BJ (cell line): ENCODE data around the gene ZNF438. TPM values are rescaled to one million over a fixed set of nuclear protein-coding genes. Genes with fewer than 3 reads are reported as not detected.

Experiments used
- CTCF ChIA-PET: fragments of 350-600 bp; formaldehyde crosslinking; extraction: SDS; loops from one replicate; lab custom pipeline; 2021; ENCODE audit warnings: antibody characterized with exemption, inconsistent platforms; lab: Yijun Ruan, JAX
- POLR2A ChIA-PET: fragments of 300-600 bp; sonication (Branson Sonifier 250); formaldehyde crosslinking; extraction: SDS; loops from one replicate; lab custom pipeline; 2021; ENCODE audit warnings: antibody characterized with exemption; lab: Charles Lee
- DNase-seq: peaks from one replicate; pipeline ENCODE4 v3.0.0-alpha.2; 2011; ENCODE audit warnings: low read depth
- H3K27me3 ChIP-seq: 2 replicates; pipeline ENCODE4 v1.6.0; 2011; ENCODE audit warnings: low read length; ENCODE audit not compliant: control insufficient read depth, insufficient read depth
- H3K36me3 ChIP-seq: 2 replicates; pipeline ENCODE4 v1.5.1; 2011; ENCODE audit warnings: low read length; ENCODE audit not compliant: control insufficient read depth, insufficient read depth
- H3K4me3 ChIP-seq: 2 replicates; pipeline ENCODE4 v1.5.1; 2011; ENCODE audit warnings: low read depth, mild to moderate bottlenecking, control low read depth, low read length
- polyA plus RNA-seq: library from polyadenylated mRNA; depleted of rRNA; stranded (reverse); fragments of >200 nt; gene quantifications from 2 replicates; pipeline ENCODE4 v1.2.3, GENCODE V29; 2011
- TF ChIP-seq, protein P1 (sequence below): IDR thresholded peaks from 2 replicates; pipeline ENCODE4 v1.5.1; 2011; ENCODE audit warnings: low read depth, mild to moderate bottlenecking, control low read depth, inconsistent platforms, low read length, moderate library complexity; ENCODE audit not compliant: insufficient read depth

The ZNF438 gene
- polyA plus RNA-seq, 1 experiment = 3.7 TPM

DNA sequence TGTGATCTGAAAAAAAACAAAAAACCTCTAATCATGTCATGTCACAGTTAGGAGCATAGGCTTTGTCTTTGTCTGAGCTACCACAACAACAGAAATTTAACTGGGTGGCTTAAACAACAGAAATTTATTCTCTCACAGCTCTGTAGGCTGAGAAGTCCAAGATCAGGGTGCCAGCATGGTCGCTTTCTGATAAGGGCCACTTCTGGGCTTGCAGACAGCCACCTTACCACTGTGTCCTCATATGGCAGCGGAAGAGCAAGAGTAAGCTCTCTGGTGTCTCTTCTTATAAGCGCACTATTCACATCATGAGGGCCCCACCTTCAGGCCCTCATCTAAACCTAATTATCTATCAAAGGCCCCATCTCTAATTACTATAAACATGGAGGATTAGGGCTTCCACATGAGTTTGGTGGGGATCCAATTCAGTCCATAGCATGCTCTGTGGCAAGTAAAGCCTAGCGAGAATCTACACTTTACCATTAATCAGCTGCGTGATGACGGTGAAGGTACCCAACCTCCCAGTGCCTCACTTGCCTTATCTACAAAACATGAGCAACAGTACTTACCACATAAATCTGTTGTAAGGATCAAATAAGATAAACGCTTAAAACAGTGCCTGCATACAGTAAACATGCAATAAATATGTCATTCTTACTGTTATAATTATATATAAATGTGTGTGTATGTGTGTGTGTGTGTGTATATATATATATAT, 17.3 kb downstream of the ZNF438 start:
- POLR2A ChIA-PET = no interaction called here
- no peak for DNase-seq
- H3K4me3 ChIP-seq = no peak overlapping the region
- no peaks in the 10 kb centered on the region for H3K27me3 ChIP-seq
- TF ChIP-seq, protein P1, sequence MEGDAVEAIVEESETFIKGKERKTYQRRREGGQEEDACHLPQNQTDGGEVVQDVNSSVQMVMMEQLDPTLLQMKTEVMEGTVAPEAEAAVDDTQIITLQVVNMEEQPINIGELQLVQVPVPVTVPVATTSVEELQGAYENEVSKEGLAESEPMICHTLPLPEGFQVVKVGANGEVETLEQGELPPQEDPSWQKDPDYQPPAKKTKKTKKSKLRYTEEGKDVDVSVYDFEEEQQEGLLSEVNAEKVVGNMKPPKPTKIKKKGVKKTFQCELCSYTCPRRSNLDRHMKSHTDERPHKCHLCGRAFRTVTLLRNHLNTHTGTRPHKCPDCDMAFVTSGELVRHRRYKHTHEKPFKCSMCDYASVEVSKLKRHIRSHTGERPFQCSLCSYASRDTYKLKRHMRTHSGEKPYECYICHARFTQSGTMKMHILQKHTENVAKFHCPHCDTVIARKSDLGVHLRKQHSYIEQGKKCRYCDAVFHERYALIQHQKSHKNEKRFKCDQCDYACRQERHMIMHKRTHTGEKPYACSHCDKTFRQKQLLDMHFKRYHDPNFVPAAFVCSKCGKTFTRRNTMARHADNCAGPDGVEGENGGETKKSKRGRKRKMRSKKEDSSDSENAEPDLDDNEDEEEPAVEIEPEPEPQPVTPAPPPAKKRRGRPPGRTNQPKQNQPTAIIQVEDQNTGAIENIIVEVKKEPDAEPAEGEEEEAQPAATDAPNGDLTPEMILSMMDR = no peak
- H3K36me3 ChIP-seq = no peaks in the 10 kb centered on the region
- CTCF ChIA-PET = interaction anchor here (1.1 kb wide), 1 partner anchor 25 kb away, joined by 3 read pairs; no protein-coding TSS in a partner anchor

DNA sequence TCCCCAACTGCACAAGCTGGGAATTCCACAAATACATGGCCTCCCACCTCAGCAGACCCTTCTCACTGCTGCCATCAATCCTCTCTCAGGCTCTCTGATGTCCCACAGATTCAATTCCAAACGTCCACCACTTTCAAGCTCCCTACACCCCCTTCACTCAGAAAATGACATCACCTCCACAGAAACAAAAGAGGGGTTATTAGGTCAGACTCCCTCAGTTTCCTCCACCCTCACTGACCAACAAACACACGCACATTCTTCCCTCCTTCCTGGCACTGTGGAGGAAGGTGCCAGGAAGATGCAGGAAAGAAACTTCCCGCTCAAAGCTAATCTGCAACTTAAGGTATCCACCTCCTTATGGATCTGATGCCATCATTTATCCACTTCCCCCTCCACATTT, 18.3 kb downstream of the ZNF438 start:
- ChIA-PET CTCF (no interaction called here), POLR2A (no interaction called here)
- no peak for DNase-seq
- Histone ChIP-seq H3K27me3 (no peaks in the 10 kb centered on the region), H3K36me3 (no peaks in the 10 kb centered on the region), H3K4me3 (no peak overlapping the region)
- TF ChIP-seq, protein P1 = no peak

DNA sequence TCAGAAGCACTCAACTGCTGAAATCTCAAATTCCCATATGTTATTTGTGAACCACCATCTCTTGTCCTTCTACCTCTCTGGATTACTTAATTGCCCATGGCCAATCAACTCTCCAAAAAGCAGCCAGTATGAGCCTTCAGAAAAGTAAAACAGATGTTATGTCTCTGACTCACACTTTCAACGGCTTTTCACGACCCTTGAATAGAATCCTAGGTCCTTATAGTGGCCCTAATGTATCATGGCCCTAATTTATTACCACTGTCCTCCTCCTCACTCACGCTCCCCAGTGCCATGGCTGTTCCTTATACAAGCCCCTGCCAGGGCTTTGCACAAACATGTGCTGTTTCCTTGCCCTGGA, 20.0 kb downstream of the ZNF438 start:
- ChIA-PET POLR2A (no interaction called here), CTCF (no interaction called here)
- TF ChIP-seq, protein P1 = no peak
- no peak overlapping the region for H3K4me3 ChIP-seq
- H3K36me3 ChIP-seq = no peaks in the 10 kb centered on the region
- no peaks in the 10 kb centered on the region for H3K27me3 ChIP-seq
- DNase-seq = no peak

DNA sequence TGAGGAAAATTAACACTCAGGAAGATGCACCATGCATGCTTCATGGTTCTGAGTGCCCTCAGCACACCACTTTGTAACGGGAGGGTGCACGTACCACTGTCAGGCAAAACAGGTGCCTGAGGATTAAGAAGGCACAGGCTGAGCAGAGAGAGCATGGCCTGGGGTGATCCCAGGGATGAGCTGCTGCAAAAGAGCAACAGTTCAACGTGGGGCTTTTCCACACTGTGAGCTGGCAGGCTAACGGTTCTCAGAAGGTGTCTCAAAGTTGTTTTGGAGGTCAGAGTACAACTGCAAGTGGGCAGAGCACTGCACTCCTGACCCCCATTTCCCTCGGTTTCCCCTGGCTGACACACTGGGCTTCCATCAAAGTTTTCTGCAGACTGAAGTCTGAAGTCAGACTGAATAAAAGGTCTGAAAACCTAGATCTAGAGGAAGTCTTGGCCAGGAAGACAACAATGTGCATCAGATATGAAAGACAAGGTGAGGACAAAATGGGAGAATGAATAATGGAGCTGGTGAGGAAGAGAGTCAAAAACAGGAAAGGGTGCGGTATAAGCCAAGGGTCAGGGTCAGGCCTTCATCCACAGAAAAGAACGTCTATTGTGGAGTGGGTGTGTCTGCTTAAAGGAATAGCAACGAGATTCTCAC, 20.5 kb downstream of the ZNF438 start:
- ChIA-PET POLR2A (no interaction called here), CTCF (no interaction called here)
- Histone ChIP-seq H3K4me3 (no peak overlapping the region), H3K27me3 (no peaks in the 10 kb centered on the region), H3K36me3 (no peaks in the 10 kb centered on the region)
- no peak for DNase-seq
- TF ChIP-seq, protein P1 = no peak

DNA sequence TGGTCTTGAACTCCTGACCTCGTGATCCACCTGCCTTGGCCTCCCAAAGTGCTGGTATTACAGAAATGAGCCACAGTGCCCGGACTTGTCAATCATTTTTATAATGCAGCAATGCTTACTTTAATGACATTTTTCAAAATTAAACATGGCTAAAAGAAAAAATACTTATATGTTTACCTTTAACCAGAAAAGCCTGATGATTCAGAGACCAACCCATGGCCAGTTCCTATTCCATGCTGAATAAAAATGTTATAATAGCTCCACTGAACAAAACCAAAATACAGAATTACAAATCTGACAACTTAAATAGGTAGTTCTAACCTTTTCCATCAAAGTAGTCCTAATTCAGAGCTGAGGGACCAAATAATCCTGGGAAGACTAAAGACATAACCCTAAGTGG, 21.6 kb downstream of the ZNF438 start:
- no peak overlapping the region for H3K4me3 ChIP-seq
- ChIA-PET CTCF (no interaction called here), POLR2A (no interaction called here)
- H3K27me3 ChIP-seq = no peaks in the 10 kb centered on the region
- no peaks in the 10 kb centered on the region for H3K36me3 ChIP-seq
- DNase-seq = no peak
- TF ChIP-seq, protein P1 = no peak
